GM21447 (cell line): ENCODE results near the gene SVIL.
"Not testable (repeated sequence)": the region's sequence is repeated elsewhere in the genome, so short reads cannot be mapped to it uniquely, and the experiment has no call there.

Experiments
- ATAC-seq: cut with Tn5 transposase; IDR thresholded peaks from one replicate; pipeline ENCODE4 v1.9.1; 2021; ENCODE audit not compliant: unreplicated experiment

Gene SVIL

GRCh38 chr10:29522918-29523317 lies 111.9 kb downstream of the SVIL start:
- no peak for ATAC-seq

DNA sequence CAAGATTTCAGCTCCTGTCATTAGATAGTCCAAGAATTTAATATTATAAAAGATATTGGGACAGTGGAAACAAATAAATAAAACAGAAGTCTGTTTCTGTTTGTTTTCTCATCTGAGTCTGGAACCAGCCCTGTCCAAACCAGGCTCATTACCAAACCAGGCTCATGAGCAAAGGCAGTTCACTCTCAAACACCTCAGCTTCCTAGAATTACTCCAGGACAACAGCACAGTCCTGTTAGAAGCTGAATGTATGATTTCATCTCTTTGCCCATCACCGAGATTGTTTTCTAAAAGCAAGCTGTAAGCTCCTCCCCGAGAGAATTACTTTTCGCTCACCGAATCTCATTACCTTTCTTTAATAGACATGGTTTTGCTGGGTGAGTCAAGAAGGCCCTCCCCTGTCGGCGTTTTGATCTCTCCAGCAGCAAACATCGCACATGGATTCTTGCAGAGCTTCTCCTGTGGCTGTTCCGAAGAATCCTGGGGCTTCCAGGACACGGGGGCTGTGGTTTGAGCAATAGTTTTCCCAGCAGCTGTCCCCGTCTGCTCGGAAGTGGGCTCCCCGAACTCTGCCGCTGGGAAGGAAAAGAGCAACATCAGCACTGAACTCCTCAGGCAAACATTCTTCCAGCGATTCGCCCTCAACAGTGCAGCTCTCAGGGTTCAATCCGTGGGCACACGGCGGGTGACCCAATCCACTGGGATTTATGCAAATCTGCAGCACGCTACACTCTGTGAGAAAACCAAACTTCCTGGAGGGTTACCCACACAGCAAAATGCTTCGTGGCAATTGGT lies 112.5 kb downstream of the SVIL start:
- ATAC-seq = no peak

DNA sequence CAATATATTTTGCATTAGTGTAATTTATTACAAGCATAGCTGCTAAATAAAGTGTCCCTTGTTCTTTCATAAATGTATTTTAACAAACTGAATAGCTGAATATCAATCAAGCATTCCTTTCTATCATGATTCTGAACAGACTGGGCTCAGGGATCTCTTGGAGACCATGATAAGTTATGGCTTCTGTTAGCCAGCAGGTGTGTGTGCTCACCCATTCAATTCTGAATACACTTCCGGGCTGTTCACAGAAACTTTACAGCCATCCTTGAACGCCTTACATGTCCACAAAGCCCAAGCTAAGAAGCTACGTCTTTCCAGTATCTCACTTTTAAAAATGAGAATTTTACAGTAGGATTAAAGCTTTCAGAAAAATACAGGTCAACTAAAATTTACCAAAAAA lies 115.1 kb downstream of the SVIL start:
- ATAC-seq = no peak

DNA sequence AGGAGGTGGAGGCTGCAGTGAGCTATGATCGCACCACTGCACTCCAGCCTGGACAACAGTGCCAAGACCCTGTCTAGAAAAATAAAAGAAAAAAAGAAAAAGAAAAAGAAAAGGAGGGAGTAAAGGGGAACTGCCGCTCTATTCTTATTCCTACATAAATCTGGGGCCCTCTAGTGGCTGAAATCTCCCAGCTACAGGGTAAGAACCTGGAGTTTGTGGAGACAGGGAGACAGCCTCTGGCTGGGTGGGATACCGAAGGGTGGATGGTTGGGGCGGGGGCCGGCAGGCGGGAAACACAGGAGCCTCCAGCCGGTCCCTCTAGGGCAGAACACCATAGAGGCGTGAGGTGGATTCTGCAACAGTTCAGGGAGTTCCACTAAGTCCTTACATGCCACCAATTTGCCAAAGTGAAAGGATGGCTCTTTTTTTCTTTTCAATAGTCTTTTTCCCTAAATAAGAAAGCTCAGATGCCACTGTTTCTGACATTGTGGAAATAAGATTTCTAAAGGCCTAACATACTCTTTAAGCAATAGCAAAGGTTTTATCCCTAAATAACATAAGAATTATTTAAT lies 117.3 kb downstream of the SVIL start:
- no peak for ATAC-seq

DNA sequence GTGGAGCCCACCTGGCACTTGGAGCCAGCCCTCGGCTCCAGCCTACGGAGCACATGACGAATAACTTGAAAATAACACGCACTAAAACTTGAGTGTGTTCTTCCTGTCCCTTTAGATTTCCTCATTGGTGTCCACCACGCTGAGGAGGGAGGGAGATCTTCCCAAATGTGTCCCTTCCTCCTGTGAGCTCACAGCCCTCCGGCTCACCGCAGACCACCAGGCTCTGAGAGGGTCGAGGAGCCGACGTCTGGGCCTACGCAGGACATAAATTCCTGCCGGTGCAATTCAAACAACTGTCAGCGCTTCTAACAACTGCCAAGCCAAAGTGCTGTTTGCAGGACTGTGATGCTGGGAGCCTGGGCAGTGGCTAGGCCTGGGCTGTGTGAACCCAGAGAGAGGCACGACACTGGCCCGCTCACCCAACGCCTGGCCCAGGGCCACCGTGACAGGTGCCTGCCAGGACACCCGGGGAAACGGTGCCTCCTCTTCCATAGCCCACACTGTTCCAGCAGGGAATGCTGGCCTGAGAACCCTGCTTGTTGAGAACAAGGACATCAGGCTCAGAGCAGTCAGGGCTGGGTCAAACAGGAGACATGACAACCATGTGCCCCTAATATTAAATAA lies 118.3 kb downstream of the SVIL start:
- not testable (repeated sequence) for ATAC-seq

DNA sequence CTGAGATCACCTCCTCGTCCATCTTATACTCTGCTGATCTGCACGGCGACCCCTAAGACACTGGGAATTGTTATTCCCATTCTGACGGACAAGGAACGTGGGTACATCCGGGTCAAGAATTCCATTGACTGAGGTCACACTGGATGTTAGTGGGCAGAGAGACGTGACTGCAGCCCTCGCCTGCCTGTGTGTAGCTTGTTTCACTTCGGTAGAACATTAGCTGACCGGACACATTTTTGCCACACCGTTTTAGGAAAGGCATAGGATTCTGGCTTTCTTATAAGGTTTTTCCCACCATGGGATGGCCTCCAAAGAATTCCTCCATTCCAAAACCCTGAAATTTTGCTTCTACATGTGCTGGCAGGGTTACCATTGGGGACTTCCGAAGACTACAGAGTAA lies 118.9 kb downstream of the SVIL start:
- not testable (repeated sequence) for ATAC-seq

GRCh38 chr10:29515104-29515503 lies 119.7 kb downstream of the SVIL start:
- not testable (repeated sequence) for ATAC-seq

GRCh38 chr10:29514306-29514705 lies 120.5 kb downstream of the SVIL start:
- no peak for ATAC-seq

DNA sequence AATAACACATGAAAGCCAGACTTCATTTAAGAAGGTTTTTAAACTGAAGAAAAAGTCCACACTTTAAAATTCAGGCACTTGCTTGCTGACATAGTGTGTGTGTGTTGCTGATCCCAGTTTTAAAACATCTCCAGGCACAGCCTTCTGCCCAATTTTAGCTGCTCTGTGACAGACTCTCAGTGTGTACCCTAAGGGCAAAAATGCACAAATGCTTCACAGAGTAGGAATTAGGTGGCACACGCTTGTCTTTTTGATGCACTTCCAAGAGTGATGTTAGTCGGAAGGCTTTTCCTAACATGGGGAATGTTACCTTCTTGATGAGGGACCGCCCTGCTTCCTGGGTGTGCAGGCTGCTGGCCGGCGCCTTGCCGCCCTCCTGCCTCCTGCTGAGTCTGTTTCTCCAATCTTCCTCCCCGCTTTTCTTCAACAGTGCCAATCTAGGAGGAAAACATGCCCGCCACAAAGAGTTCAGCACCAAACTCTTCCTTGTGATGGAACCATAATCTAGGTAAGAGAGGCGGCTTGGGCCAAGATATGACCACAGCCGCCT lies 122.3 kb downstream of the SVIL start:
- no peak for ATAC-seq

DNA sequence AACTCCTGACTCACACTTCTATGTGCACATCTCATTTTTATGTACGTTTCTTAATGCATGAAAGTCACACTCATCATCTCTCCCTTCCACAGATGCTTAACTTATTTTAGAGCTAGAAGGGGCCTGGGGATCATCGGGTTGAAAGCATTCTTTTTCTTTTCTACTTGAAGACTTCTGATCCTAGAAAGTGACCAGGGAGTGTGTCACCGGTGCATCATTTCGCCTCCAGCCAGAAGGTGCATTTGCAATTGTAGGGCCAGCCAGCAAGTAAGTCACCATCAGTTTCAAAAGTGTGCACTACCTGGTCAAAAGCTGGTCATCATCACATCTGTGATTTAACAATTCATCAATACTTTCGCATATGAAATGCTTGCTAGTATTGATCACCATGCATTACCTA lies 123.0 kb downstream of the SVIL start:
- ATAC-seq = not testable (repeated sequence)

DNA sequence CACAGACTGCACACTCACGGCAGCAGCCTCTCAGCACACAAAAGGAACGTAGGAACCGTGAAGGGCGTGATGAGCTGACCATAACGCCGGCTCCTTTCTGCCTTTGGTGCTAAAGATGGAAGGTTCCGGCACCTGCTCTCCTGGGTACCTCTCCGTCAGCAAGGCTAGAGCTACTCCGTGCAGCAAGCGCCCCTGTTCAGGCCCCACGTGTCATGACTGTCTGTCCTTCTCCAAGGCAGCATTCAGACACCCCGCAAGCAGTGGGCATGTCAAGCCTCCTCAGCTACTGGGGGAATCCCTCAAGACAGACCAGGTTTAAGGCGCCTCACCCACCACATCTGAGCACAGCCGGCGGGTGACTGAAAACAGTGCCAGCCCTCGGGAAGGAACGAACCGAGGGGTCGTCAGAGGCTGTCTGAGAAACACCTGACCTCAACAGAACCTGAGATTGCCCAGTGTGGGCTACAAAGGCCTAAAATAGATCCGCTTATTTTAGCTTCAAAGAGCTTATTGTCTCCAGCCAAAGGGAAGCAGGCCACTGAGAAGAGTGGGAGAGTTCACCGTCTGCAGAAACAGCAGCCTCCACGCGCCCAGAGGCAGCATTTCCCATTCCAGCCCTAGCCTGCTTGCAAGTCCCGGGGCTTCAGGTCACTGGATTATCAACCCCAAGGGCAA lies 124.2 kb downstream of the SVIL start:
- ATAC-seq = not testable (repeated sequence)

GRCh38 chr10:29508554-29509244 lies 126.1 kb downstream of the SVIL start:
- no peak for ATAC-seq

- not testable (repeated sequence) for ATAC-seq
Measured at GRCh38 chr10:29507750-29508149, 127.0 kb downstream of the SVIL start.

DNA sequence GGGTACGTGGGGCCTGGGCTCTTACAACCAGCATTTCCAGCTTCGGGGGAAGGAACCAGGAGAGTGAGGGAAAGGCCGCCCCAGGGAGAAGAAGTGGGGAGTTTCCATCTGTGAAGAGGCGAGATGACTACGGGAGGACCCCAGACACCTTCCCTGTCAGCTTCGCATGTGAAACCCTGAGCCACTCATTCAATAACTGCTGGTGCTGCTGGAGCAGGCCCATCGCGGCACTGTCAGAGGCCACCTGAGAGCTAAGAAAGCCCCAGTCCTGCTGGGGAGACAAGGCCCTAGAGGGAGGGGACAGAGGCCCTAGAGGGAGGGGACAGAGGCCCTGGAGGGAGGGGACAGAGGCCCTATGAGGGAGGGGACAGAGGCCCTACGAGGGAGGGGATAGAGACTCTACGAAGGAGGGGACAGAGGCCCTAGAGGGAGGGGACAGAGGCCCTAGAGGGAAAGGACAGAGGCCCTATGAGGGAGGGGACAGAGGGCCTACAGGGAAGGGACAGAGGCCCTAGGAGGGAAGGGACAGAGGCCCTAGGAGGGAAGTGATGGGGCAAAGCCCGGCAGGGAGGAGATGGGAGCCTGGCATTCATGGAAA lies 128.3 kb downstream of the SVIL start:
- not testable (repeated sequence) for ATAC-seq

DNA sequence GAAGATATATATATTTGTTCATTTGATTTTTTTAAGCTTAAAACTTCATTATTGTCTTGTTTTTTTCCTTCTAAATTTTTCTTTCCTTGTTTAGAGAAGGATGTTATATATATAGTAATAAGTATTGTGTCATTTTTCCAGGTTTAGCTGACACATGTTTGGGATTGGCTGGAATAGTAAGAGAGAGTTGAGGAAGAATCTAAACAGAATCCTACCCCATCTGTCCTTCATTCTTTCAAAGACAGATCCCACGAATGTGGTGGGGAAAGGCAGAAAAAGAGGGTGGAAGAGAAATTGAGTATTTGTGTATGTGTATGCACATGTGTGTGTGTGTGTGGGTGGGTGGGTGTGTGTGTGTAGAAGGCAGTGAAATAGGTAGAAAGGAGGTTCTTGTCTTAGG lies 132.4 kb downstream of the SVIL start:
- no peak for ATAC-seq

GRCh38 chr10:29501692-29502091 lies 133.1 kb downstream of the SVIL start:
- ATAC-seq = no peak

DNA sequence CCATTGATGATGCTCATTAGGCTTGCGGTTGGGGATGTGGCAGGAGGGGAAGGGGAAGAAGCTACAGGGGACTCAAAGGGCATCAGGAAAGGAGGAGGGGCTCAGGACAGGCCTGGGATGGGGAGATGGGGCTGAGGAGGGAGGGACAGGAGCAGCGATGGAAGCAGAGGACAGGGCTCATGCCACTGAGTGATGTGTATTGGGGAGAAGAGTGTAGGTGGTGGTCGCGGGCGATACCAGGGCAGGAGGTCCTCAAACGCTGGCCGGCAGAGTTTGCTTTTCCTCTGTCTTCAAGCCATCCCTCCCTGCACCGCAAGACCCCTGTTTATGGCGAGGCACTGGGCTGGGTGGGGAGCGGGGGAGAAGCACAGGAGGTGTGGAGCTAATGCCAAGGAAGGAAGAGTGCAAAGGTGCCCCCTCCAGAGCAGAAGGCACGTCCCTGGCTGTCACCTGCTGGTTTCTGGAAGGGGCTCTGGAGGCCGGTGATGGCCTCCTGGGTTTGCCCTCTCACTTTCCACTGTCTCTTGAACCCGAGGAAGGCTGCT lies 134.7 kb downstream of the SVIL start:
- no peak for ATAC-seq

DNA sequence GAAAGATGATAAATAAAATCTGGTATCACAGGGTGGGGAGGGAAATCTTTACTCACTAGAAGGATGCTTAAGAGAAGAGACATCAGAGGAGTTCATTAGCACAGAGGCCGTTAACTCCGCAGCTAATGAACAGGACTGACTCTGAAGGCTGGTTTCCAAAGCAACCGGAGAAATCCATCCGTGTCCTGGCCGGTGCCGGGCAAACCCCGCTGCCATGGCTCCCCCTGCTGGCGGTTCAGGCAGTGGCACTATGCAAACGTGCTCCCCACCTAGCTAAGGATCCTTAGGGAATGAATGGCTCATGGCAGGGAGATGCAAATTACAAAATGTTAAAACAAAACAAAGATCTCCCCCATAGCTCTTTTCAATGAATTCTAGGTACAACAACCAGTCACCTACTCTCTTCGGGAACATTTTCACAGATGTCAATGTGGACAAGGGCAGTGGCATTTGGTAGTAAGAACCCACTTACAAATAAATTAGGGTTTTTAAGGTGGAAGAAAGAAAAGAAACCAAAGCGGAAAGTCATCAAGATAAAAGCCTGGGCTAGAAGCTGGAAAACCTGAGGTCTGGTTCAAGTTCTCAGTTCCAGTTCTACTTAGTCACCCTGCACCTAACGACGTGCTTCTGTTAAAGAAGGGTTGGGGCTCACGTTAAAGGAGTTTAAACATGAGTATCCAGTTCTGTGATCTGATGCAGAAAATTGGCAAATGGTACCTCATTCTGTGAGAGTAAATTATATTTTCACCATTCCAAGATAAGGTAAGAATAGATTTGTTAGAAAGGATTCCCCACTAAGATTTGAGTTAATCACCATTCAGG lies 138.2 kb downstream of the SVIL start:
- peak; percentile 82 for ATAC-seq

GRCh38 chr10:29495366-29495765 lies 139.4 kb downstream of the SVIL start:
- no peak for ATAC-seq
